Progenitor cell of endocrine pancreas (in vitro differentiated cells): ENCODE results near the gene ZNF76. TPM values are rescaled to one million over a fixed set of nuclear protein-coding genes. Genes with fewer than 3 reads are reported as not detected.

Experiments
- DNase-seq: peaks from one replicate; pipeline ENCODE4 v3.0.0; 2021; ENCODE audit warnings: low spot score; ENCODE audit not compliant: unreplicated experiment
- H3K27ac Mint-ChIP-seq: 2 replicates; pipeline ENCODE4 v1.8.0; 2021; ENCODE audit warnings: mild to moderate bottlenecking, moderate library complexity, mixed read lengths
- H3K27me3 Mint-ChIP-seq: 2 replicates; pipeline ENCODE4 v1.8.0; 2021; ENCODE audit warnings: mixed read lengths
- H3K36me3 Mint-ChIP-seq: 2 replicates; pipeline ENCODE4 v1.8.0; 2022; ENCODE audit warnings: mixed read lengths; ENCODE audit not compliant: insufficient read depth
- H3K4me1 Mint-ChIP-seq: 2 replicates; pipeline ENCODE4 v1.8.0; 2021; ENCODE audit warnings: low read depth, mixed read lengths
- H3K4me3 Mint-ChIP-seq: 2 replicates; pipeline ENCODE4 v1.8.0; 2021; ENCODE audit warnings: low read depth, mild to moderate bottlenecking, moderate library complexity, mixed read lengths
- H3K9me3 Mint-ChIP-seq: 2 replicates; pipeline ENCODE4 v1.8.0; 2021; ENCODE audit warnings: low read depth, mixed read lengths
- CTCF ChIP-seq: fragments of 200-600 bp; sonication (generic); IDR thresholded peaks from one replicate; pipeline ENCODE4 v1.5.0; 2021; ENCODE audit warnings: antibody characterized with exemption, mild to moderate bottlenecking; ENCODE audit not compliant: unreplicated experiment
- long read RNA-seq: library from polyadenylated mRNA; unstranded; transcript quantifications from one replicate; pipeline ENCODE4 v2.0.0, GENCODE V29; 2020
- total RNA-seq: library from RNA; stranded (reverse); gene quantifications from 2 replicates; pipeline ENCODE4 v1.2.1, GENCODE V29; 2021

The ZNF76 gene
- total RNA-seq = 61.2 and 61.7 TPM in 2 replicates
- long read RNA-seq, transcript ZNF76-203 (14 exons, 2,716 nt) = major isoform, 7 of 68 reads
- long read RNA-seq, partial matches to known transcripts = 21 of 68 reads
- long read RNA-seq, other reads (novel, unspliced or antisense) = 39 of 68 reads

- no peaks in the 10 kb centered on the region for H3K36me3 Mint-ChIP-seq
- no peaks in the 10 kb centered on the region for H3K9me3 Mint-ChIP-seq
- peak; percentile 96 for DNase-seq
- H3K27me3 Mint-ChIP-seq = no peaks in the 10 kb centered on the region
- peak within 1 kb of the TSS; percentile 98 for H3K4me3 Mint-ChIP-seq
- peaks cover 32% of the 10 kb centered on the region for H3K4me1 Mint-ChIP-seq
- peak within 1 kb of the TSS; percentile 99 for H3K27ac Mint-ChIP-seq
- TF ChIP-seq CTCF = no peak
Observed at GRCh38 chr6:35259194-35259947, at the start of gene ZNF76. Gene ZNF76, plus strand, starts transcription at chr6:35259735. Its CDS starts 21,417 bp downstream, at chr6:35281152.

GRCh38 chr6:35213298-35213791, 46.2 kb upstream of the ZNF76 start:
- peak overlapping the region; percentile 89 for H3K27ac Mint-ChIP-seq
- H3K36me3 Mint-ChIP-seq = peaks cover 2% of the 10 kb centered on the region
- no peak for TF ChIP-seq CTCF
- peak overlapping the region; percentile 81 for H3K4me3 Mint-ChIP-seq
- H3K9me3 Mint-ChIP-seq = no peaks in the 10 kb centered on the region
- peaks cover 45% of the 10 kb centered on the region for H3K27me3 Mint-ChIP-seq
- DNase-seq = peak; percentile 76
- H3K4me1 Mint-ChIP-seq = peaks cover 38% of the 10 kb centered on the region

- Mint-ChIP-seq H3K9me3 (no peaks in the 10 kb centered on the region), H3K4me3 (peak within 1 kb of the TSS; percentile 81), H3K36me3 (peaks cover 2% of the 10 kb centered on the region), H3K27me3 (peaks cover 38% of the 10 kb centered on the region), H3K27ac (peak within 1 kb of the TSS; percentile 91), H3K4me1 (peaks cover 40% of the 10 kb centered on the region)
- peak; percentile 15 for TF ChIP-seq CTCF
- peak; percentile 55 for DNase-seq
Observed at GRCh38 chr6:35213824-35214756, 45.4 kb upstream of the ZNF76 start, which contains the start of gene SCUBE3. Gene SCUBE3, plus strand, starts transcription at chr6:35213956. Its CDS starts 463 bp downstream, at chr6:35214419.

- peak overlapping the region; percentile 76 for H3K4me3 Mint-ChIP-seq
- peaks cover 41% of the 10 kb centered on the region for H3K4me1 Mint-ChIP-seq
- no peak overlapping the region for H3K27ac Mint-ChIP-seq
- no peak for DNase-seq
- peaks cover 30% of the 10 kb centered on the region for H3K27me3 Mint-ChIP-seq
- H3K36me3 Mint-ChIP-seq = peaks cover 2% of the 10 kb centered on the region
- TF ChIP-seq CTCF = no peak
- H3K9me3 Mint-ChIP-seq = no peaks in the 10 kb centered on the region
Observed at GRCh38 chr6:35214869-35215664, 44.5 kb upstream of the ZNF76 start.
